Vagina (tissue), 2 donors: Measurements from ENCODE around the gene PIR. TPM values are rescaled to one million over a fixed set of nuclear protein-coding genes. Genes with fewer than 3 reads are reported as not detected.

Source experiments
- DNase-seq, 2 donors: peaks; one replicate each; pipeline ENCODE4 v3.0.0-alpha.2; 2017; ENCODE audit errors: extremely low spot score in 2 of 2
- H3K27ac ChIP-seq: fragments of 200-600 bp; sonication (generic); one replicate; pipeline ENCODE4 v1.5.1; 2019
- H3K27me3 ChIP-seq: fragments of 200-600 bp; sonication (generic); one replicate; pipeline ENCODE4 v1.5.1; 2019
- H3K36me3 ChIP-seq, 2 donors: fragments of 200-600 bp; sonication (generic); one replicate each; pipeline ENCODE4 v1.5.1; 2017 to 2019
- H3K4me1 ChIP-seq: fragments of 200-600 bp; sonication (generic); one replicate; pipeline ENCODE4 v1.5.1; 2019
- H3K4me3 ChIP-seq, 2 donors: fragments of 200-600 bp; sonication (generic); 1 replicate in 1 of 2; 2 replicates in 1 of 2; pipeline ENCODE4 v1.5.1; 2016 to 2019
- H3K9me3 ChIP-seq: fragments of 200-600 bp; sonication (generic); one replicate; pipeline ENCODE4 v1.5.1; 2019
- CTCF ChIP-seq, 3 experiments: fragments of 450-650 bp in 2 of 3; fragments of 200-600 bp in 1 of 3; sonication (generic) in 1 of 3; IDR thresholded peaks; one replicate each; pipeline ENCODE4 v1.5.1; 2017 to 2019; ENCODE audit warnings: antibody characterized with exemption in 3 of 3, mild to moderate bottlenecking in 2 of 3, moderate library complexity in 2 of 3
- POLR2A ChIP-seq, 2 donors: fragments of 450-650 bp; IDR thresholded peaks; one replicate each; pipeline ENCODE4 v1.6.1; 2017; ENCODE audit warnings: antibody characterized with exemption in 2 of 2, mild to moderate bottlenecking in 2 of 2, moderate library complexity in 2 of 2
- POLR2AphosphoS5 ChIP-seq, 2 donors: sonication (generic); formaldehyde crosslinking; IDR thresholded peaks; one replicate each; pipeline ENCODE4 v1.9.0; 2017; ENCODE audit warnings: antibody characterized with exemption in 2 of 2, mild to moderate bottlenecking in 2 of 2, low read depth in 1 of 2; ENCODE audit not compliant: insufficient read depth in 1 of 2
- intact Hi-C: fragments of 100-400 bp; cut with DNase I; formaldehyde crosslinking; loops from one replicate; pipeline ENCODE4 v1.15.1; 2023
- total RNA-seq: library from RNA; depleted of rRNA; stranded (reverse); fragments of >200 nt; gene quantifications from one replicate; pipeline ENCODE4 v1.2.3, GENCODE V29; 2016

Gene PIR
- total RNA-seq, 1 donor from 2014 or later = 24.1 TPM

- Histone ChIP-seq H3K4me3 (peak overlapping the region; percentile 35 to 56), H3K27me3 (no peaks in the 10 kb centered on the region), H3K27ac (no peak overlapping the region), H3K9me3 (no peaks in the 10 kb centered on the region), H3K36me3 (peaks cover 0 to 5% of the 10 kb centered on the region in 2 donors), H3K4me1 (peaks cover 13% of the 10 kb centered on the region)
- intact Hi-C loops = no loop called here
- TF ChIP-seq POLR2A (IDR thresholded peaks at IDR 0.05) (no peak), CTCF (IDR thresholded peaks at IDR 0.05) (no peak), POLR2AphosphoS5 (IDR thresholded peaks at IDR 0.05; ENCODE audit: insufficient read depth in 1 of 2, low read depth in 1 of 2) (no peak)
- no peak for DNase-seq
These were observed 157.1 kb downstream of the PIR start for GRCh38 chrX:15336023-15336413.

- no peaks in the 10 kb centered on the region for H3K27me3 ChIP-seq
- DNase-seq = peak; percentile 96 to 97
- peak within 1 kb of the TSS; percentile 52 to 56 for H3K4me3 ChIP-seq
- peaks cover 13% of the 10 kb centered on the region for H3K4me1 ChIP-seq
- no peak for TF ChIP-seq CTCF (IDR thresholded peaks at IDR 0.05)
- TF ChIP-seq POLR2A (IDR thresholded peaks at IDR 0.05) = peak in 1 of 2 donors; percentile 75
- TF ChIP-seq POLR2AphosphoS5 (IDR thresholded peaks at IDR 0.05; ENCODE audit: insufficient read depth in 1 of 2, low read depth in 1 of 2) = peak; percentile 80 to 95
- peaks cover 0 to 7% of the 10 kb centered on the region in 2 donors for H3K36me3 ChIP-seq
- intact Hi-C loops = no loop called here
- no peaks in the 10 kb centered on the region for H3K9me3 ChIP-seq
- peak within 1 kb of the TSS; percentile 73 for H3K27ac ChIP-seq
These were observed 157.8 kb downstream of the PIR start, which contains the start of gene PIGA for GRCh38 chrX:15335135-15336022. TSS of gene PIGA (minus strand) at chrX:15335523. CDS start at chrX:15331930, 3,593 bp downstream.

Other genes with a start within 250 kb of the PIR start
- gene ASB9, start 223.2 kb downstream of the PIR start, total RNA-seq = 2.0 TPM
- not detected for gene ASB11, start 177.7 kb downstream of the PIR start, total RNA-seq
- gene PIGA, start 157.8 kb downstream of the PIR start, total RNA-seq = 8.8 TPM
- 5.4 TPM for gene VEGFD, start 108.9 kb downstream of the PIR start, total RNA-seq
- 2.0 TPM for gene BMX, start 7.5 kb upstream of the PIR start, total RNA-seq
- gene ACE2, start 107.6 kb upstream of the PIR start, total RNA-seq = 0.49 TPM
- not detected for gene CLTRN, start 171.5 kb upstream of the PIR start, total RNA-seq
- gene CA5B, start 244.9 kb upstream of the PIR start, total RNA-seq = 24.6 TPM